NCI-H748 (cell line): ENCODE data around the gene IFT81.
"Not testable (repeated sequence)": the region's sequence is repeated elsewhere in the genome, so short reads cannot be mapped to it uniquely, and the experiment has no call there.

Experiments
- DNase-seq: peaks from one replicate; lab custom pipeline; 2025; ENCODE audit not compliant: unreplicated experiment; lab: John Stamatoyannopoulos, UW

IFT81 gene

DNA sequence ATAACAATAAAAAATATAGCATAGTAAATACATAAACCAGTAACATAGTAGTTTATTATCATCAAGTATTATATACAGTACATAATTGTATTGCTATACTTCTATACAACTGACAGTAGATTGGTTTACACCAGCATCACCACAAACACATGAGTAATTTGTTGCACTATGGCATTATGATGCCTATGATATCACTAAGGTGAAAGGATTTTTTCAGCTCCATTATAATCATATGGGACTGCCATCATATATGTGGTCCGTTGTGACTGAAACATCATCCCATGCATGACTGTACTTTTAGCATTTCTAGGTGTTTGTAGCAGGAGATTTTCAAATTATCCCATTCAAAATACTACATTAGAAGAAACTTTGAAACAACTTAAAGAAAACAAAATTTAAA, 77.8 kb downstream of the IFT81 start:
- no peak for DNase-seq

DNA sequence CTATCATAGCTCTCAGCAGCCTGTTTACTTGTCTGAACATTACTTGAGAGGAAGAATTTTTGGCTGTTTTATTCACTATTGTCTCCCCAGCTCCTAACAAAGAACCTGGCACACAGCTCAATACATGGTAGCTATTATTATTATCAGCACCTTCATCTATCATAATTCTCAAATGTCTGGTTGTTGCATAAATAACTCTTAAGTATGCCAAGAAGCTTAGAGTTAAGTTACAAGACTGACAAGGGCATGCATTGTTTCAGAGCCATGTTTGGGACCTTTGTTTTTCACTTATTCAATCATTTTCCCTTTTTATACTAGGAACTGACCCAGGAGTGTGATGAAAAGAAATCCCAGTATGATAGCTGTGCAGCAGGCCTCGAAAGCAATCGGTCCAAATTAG, 79.4 kb downstream of the IFT81 start:
- no peak for DNase-seq

DNA sequence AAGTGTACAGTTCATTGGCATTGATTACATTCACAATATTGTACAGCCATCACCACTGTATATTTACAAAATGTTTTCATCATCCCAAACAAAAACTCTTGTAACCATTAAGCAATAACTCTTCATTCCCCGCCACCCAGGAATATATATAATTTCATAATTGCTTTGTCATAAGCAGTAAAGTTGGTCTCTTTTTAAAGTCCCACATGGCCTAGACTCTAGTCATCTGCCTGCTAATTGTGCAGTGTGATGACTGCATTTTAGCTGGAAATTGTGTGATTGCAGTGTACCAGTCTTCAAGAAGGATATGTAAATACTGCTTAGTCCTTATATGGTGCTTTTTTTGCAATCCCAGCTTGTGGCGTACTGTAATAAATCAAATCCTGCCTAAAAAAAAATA, 81.8 kb downstream of the IFT81 start:
- no peak for DNase-seq

DNA sequence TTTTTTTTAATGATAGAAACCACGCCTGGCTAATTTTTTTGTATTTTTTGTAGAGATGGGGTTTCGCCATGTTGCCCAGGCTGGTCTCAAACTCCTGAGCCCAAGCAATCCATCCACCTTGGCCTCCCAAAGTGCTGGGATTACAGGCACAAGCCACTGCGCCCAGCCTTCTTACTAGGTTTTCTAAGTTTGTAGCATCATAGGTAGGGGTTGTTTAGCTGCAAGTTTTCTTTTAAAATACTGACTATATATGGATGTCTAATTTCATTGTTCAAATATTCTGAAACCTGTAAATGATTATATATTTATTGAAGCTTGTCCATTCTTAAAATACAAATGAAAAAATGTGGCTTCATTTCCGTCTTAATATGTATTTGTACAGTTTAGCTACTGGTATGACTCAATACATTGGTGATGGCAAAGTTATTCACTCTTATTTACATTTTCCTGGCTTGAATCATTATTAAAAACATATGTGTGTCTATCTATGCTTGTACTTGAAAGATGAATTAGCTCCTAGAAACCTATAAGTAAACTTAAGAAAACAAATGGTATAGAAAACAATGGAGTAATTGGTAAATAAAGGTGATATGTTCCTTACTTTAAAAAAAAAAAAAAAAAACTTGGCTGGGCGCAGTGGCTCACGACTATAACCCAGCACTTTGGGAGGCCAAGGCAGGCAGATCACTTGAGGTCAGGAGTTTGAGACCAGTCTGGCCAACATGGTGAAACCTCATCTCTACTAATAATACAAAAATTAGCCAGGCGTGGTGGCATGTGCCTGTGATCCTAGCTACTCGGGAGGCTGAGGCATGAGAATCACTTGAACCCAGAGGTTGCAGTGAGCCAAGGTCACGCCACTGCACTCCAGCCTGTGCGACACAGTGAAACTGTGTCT, 87.7 kb downstream of the IFT81 start:
- DNase-seq: not testable (repeated sequence)

DNA sequence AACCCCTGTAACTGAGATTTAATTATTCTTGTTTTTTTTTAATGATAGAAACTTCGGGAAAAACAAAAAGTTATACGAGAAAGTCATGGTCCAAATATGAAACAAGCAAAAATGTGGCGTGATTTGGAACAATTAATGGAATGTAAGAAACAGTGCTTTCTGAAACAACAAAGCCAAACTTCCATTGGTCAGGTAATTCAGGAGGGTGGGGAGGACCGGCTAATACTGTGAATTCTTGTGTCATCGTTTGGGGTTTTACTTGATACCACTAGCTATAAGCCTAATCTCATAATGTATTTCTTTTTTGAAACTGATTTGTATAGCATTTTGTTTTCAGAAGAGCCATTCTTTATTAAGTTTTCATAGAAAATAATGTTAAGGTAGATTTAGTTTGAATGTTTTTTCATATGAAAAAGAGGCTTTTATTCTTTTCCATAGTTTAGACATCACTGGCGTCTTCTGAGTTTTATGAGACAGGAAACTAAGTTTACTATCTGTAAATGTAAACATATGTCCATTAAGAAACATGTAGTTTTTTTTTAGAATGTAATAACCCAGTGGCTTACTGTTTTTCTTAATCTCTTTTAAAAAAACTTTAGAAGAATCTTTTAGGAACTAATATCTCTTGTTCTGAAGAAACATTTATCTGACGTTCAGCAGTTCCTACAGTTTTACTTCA, 94.0 kb downstream of the IFT81 start:
- no peak for DNase-seq

DNA sequence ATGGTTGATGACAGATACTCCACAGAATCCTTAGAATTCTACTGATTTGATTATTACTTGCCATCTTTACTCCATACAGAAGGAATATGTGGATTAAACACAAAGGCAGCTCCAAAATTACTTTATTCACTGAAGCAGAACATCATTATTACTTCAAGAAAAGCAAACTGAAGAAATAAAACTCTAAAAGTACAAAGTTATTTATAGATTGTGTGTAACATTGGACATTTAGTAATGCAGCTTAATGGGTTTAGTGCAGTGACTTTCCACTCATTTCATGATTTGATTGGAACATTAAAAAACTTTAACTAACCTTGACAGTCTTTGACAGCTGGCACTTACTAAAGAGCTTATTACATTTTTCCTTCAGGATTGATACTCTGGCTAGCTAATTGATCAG, 97.9 kb downstream of the IFT81 start:
- no peak for DNase-seq

DNA sequence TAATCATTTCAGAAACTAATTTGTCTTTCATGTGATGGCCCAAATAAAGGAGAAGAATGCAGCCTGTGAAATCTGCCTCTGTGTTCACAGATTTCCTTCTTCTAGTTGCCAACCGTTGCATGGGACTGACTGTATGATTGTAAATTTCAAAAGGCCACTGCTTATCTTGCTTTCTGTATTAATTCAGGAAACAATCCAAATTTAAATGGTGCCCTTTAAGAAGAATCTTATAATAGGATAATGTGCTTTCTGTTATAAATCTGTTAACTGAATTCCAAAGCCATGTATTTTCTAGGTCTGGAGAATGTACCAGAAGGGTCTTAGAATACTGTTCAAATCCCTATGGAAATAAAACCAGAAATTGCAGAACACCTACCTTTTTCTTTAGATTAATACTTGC, 98.3 kb downstream of the IFT81 start:
- DNase-seq: no peak

DNA sequence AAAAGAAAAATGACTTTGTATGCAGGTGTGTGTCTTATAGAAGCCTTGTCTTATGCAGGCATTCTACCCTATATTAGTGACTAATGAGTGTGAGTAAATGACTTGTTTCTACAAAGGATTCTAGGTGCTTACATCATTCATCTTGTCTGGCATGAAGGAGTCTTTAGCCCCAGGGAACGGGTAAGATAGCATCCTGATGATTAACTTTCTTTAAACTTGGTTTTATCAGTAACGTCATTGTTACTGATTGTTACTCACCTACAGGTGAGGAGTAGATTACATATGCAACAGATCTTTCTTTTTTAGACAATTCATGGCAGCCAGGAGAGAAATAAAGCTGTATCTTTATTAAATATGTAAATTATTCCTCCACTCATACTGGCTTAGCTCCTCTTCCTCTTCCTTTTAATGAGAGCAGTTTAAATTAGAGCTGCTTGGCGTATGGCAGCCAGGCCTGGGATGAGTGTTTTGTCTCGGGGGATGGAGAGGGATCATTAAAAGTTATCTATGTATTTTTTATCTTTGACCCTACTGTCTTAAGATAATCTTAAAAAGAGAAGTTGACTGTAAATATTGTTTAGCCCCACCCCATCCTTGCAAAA, 99.7 kb downstream of the IFT81 start:
- DNase-seq: no peak

DNA sequence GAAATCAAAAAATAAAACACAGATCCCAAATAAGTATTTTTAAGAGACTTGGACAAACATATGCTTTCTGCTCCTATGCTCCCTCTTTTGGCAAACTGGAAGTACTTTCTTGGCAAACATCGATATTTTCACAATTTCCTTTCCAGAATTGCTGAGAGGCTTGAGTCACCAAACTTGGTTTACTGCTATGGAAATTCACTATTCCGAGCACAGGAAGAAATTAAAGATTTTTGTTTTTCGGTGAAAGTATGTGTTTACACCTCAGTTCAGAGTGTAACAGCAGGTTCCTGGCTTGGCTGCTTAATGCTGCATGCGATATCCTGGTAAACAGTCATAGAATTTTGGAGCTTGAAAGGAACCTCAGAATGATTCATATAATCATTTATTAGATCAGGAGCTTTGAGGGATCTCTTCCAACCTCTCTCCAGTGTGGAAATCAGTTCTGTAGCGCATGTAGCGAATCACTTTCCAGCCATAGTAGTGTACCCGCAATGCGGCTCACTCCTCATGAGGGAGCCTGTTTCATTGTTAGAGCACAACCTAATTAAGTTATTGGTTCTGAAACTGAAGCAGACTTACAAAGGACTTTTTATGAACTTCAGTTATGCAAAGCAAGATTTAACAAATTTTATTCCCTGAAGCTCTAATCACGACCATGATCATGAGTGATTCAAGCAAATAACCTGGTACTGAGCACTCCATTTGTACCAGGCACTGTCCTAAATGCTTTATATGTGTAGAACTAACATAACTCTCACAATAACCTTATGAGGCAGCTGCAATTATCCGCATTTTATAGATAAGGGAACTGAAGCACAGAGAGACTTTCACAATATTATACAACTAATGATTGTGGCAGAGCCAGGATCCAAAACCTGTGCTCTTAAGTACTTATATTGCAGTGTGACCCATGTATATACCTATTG, 100.5 kb downstream of the IFT81 start:
- DNase-seq: no peak

DNA sequence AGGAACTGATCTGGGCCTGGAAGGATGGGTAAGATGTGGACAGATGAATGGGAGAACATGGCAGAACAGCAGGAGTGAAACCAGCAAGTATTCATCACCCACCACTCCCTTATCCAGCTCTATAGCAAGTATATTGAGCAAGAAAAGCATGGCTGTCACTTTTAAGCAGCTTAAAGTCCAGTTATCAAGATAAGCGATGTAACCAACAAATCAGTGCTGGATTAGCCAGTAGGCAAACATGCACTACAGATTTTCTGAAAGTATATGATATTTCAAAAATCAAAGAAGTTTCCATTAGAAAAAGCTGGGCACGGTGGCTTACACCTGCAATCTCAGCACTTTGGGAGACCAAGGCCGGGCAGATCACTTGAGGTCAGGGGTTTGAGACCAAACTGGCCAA, 103.0 kb downstream of the IFT81 start:
- DNase-seq: no peak

DNA sequence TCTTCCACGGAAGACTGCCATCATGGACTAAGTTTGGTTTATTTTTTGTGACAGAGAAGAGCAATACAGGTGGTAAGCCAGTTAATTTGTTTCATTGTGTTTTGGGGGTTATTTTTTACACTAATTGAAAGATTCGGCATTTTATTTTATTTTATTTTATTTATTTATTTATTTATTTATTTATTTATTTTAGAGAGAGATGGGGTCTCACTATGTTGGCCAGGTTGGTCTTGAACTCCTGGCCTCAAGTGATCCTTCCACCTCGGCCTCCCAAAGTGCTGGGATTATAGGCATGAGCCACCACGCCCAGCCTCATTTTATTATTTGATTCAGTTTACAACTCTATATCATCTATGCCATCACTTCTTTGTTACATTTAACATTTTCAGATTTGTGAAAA, 104.2 kb downstream of the IFT81 start:
- DNase-seq: not testable (repeated sequence)

DNA sequence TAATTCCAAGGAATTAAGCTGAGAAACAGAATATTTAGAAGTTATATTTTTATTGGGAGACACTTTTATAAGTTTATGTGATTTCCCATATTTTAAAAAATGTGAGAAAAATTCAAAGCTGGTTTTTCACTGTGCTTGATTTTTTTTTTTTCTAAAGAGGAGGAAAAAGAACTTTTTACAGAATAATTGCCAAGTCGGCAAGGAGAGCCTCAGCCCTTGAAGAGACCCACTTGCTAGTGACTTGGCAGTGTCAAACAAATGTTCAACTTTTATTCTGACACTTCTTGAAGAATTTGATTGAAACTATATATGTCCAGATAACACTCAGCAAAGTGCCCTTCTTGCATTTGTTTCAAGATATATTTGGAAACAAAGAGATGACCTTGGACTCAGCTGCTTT, 104.6 kb downstream of the IFT81 start:
- DNase-seq: no peak

DNA sequence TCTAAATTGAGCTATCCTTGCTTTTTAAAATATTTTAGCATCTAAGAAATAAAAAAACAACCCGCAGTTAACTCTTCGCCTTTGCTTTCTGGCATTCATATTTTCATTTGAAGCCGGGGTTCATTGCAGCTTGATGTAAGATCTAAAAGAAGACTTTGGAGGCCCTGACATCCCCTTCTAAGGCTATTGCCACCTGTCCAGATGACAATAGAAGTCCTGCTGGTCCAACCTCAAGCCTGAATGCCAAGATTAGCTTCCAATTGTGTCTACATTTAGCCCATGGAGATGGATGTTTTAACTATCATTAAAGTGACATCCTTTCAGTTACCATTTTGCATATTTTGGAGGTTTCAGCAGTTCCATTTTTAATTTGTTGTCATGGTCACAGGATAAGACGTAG, 105.3 kb downstream of the IFT81 start:
- DNase-seq: no peak

DNA sequence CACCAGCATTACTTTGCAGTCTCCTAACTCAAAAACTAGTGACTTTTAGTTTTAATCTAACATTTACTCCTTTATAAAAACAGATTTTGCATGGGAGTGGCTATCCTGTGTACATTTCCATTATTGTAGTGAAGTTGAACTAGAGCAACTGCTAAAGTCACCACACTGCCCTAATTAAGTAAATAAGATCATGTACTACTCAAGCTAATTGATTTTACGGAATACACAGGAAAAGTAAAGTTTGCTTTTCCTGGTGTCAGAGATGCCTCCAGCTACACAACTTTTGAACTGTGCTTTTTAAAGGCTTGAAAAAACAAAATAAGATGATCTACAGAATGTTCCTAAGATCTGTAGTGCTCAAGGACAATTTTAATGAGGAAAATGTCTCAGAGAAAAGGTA, 106.5 kb downstream of the IFT81 start:
- no peak for DNase-seq

DNA sequence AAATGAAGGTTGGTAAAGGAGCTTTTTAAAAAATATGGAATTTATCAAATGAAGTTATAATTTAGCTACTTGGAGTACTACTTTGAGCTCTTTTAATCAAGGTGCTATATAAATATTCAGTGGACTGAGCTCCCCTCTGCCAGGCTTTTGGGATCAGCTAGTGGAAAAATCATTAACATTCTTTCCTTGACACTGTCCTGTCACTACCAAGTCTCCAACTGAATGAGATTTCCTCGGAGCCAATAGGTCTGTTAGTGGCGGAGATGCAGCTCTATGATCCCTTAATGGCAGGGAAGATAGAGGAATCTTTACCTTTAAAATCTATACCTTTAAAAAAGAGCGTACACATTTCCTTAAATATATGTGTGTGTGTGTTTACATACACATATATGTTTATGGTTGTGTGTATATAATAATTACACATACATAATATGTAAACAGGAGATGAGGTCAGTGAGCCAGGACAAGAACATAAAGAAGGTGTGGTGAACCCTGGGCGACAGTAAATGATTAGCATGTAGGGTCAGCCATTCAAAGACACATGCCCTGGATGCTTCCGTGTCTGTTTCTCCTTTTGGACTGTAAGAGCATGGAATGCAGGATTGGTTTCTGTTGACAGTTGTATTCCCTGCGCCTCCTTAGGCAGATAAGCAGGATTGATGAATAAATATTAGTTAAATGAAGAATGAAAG, 109.2 kb downstream of the IFT81 start:
- DNase-seq: no peak

DNA sequence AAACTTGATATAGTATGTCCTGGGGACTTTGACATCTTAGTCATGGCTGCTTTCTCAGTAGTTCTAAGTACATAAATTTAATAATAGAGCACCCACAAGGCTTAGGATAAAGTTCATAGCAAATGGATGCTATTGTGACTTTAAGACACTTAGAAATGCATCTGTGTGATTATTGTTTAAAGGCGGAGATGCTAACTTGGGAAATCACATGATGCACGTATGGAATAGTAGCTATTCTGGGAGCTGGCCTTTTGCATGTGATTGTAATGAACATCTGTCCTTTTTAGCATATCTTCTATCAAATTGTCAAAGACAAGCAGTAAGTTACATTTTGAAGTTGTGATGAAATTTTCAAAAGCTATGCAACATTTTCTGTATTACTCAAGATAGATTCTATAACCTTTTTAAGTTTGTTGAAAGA, 110.2 kb downstream of the IFT81 start:
- DNase-seq: no peak

DNA sequence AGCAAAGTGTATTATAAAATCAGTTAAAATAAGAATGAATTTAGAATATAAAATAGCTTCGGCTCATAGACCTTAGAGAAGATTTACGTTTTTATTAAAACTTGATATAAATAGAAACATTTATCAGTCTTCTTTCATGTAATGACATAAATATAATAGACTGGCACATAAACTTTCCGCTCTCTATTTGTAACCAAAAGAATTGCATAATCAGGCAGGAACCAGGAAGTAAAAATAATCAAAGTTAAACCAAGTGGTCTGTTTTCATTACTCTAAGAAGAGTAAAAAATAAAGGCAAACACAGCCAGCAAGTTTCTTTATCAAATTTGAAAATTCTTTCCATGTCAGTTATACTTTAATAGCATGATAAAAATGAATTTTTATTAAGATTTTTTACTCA, 110.6 kb downstream of the IFT81 start:
- no peak for DNase-seq

DNA sequence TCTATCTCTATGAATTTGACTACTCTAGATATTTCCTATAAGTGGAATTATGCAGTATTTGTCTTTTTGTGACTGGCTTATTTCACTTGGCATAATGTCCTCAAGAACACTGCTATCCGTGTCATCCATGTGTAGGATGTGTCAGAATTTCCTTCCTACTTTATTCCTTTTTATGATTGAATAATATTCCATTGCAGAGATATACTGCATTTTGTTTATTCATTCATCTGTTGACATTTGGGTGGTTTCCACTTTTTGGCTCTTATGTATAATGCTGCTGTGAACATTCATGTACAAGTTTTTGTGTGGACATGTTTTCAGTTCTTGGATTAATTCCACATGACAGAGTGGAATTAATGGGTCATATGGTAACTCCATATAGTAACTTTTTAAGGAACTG, 111.2 kb downstream of the IFT81 start:
- DNase-seq: no peak

DNA sequence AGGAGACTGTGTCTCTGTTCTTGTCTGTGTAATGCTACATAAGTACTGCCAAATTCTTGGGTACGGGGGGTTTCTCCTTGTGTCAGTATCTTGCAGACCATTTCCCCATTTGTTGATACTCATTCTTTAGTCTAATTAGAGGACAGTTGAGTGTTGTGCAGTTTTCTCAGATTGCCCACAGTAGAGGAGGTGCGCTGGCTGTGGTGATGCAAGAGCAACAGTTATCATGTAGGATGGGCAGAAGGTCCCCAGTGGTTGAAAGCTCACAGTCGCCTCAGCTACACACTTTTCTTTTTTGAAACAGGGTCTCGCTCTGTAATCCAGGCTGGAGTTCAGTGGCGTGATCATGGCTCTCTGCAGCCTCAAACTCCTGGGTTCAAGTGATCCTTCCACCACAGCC, 119.1 kb downstream of the IFT81 start:
- no peak for DNase-seq

DNA sequence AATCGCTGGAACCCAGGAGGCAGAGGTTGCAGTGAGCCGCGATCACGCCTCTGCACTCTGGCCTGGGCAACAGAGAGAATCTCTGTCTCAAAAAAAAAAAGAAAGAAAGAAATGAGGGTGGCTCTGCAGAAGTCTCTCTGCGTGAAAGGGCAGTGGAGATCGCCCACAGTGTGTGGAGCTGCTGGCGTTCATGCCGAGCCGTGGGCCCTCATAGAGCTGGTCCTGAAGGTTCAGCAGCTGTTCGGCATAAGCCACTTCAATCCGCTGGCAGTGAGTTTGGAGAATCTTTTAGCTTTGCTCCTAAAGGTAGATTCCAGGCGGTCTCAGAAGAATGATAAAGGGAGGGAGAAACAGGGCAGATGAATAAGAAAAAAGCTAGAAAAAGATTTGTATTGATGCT, 120.2 kb downstream of the IFT81 start:
- no peak for DNase-seq

DNA sequence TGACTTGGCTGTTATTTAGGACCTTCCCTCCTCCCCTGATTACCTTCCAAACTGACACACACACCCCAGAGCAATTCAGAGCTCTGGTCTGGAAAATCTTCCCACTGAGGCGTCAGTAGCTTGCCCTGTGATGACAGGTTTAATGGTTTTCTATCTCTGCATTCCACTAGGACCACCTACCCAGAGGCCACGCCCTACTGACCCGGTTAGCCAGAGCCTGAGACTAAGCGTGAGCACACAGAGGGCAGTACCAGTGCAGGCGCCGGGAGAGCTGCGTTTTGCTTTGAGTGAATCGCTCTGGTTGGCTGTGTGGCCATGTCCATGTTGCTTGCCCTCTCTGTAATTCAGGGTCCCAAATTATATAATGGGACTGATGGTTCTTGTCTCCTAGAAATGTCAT, 120.7 kb downstream of the IFT81 start:
- DNase-seq: no peak
